Iris pigment epithelial cell (primary cell): Measurements from ENCODE around the gene KLK7.

Source experiments
- DNase-seq: peaks from one replicate; pipeline ENCODE4 v3.0.0-alpha.2; 2011; ENCODE audit warnings: low read depth

Gene KLK7

GRCh38 chr19:50983625-50984292 lies at the start of gene KLK7:
KLK7 (minus strand) TSS chr19:50983917; CDS start chr19:50982399, 1,518 bp downstream.
- no peak for DNase-seq

GRCh38 chr19:51031880-51032225 lies 48.1 kb upstream of the KLK7 start:
- no peak for DNase-seq

GRCh38 chr19:51031220-51031879 lies 47.6 kb upstream of the KLK7 start:
- no peak for DNase-seq

GRCh38 chr19:51030631-51031030 lies 46.9 kb upstream of the KLK7 start:
- DNase-seq, result no peak

GRCh38 chr19:51029718-51030117 lies 46.0 kb upstream of the KLK7 start:
- DNase-seq, result no peak

- no peak for DNase-seq
Observed at GRCh38 chr19:51027873-51028272, 44.2 kb upstream of the KLK7 start.

DNA sequence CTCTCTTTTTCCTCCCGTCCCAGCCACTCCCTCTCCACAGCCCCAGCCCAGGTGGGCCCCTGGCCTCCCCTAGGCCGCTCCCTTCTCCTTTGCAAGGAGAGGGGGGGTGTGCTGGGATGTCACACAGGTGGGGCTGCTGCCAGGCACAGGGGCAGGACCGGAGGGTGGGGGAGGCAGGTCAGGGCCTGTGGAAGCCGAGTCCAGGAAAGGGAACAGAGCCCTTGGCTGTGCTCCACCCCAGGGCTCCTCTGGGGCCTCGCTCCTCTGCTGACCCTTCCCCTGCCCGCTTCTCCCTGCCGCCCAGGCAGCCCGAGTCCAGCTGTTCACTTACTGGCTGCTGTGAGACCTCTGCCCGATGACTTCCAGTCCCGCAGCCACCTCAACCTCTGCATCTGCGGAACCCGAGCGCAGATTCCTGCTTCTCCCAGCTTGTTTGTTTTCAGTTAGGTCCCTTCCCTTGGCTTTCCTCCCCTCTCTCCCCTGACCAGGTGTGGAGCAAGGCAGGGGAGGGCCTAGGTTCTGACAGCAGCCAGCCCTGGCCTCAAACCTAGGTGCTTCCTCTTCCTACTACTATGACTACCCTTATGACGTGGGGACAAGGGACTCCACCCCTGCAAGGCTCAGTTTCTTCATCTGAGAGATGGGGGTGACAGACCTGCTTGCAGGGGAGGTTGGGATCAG lies 43.5 kb upstream of the KLK7 start:
- no peak for DNase-seq

DNA sequence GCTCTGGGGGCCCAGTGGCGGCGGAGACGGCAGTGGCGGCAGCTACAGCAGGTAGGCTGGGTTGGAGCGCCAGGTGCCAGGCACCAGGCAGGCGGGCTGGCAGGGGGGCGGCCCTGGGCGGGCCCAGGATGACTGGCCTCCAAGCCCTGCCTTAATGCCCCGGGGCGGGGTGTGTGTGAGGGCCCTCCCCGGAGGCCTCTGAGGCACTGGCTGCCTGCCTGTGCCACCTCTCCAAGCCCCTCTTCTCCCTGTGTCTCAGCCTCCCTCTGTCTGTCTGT lies 42.8 kb upstream of the KLK7 start, which contains the start of gene KLK11:
TSS of gene KLK11 (minus strand) at position 63 of the 278 bp plus-strand sequence. CDS start 985 bp downstream, outside the sequence.
- no peak for DNase-seq

DNA sequence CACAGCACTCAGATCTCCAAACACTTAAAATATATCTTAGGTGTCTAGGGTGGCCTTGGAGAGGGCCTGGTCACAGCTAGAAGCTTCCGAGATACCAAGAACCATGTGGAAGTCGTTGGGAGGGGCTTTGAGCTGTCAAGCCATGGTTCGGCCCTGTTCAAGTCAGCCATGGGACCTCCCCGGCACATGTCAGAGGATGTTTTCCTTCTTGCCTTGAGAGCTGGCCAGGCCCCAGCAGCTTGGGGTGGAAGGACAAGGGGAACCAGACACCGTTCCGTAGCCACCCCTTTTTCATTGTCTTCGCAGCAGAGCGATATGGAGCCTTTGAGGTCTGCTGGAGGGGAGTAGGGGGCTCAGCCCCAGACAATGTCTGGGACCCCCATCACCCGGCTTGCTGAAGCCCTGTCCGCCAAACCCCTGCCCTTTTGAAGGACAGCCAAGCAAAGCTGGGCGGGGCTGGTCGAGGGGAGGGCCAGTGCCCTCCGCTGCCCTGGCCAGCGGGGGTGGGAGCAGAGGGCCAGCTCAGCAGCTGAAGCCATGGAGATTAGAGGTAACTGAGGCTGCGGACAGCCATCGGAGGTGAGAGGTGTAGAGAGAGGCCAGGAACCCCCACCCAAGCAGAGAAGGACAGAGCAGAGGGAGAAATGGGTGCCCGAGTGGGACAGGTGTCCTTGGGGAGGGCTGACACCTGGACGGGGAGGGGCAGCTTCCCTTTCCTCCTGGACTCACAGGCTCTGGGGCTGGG lies 42.3 kb upstream of the KLK7 start:
- no peak for DNase-seq

DNA sequence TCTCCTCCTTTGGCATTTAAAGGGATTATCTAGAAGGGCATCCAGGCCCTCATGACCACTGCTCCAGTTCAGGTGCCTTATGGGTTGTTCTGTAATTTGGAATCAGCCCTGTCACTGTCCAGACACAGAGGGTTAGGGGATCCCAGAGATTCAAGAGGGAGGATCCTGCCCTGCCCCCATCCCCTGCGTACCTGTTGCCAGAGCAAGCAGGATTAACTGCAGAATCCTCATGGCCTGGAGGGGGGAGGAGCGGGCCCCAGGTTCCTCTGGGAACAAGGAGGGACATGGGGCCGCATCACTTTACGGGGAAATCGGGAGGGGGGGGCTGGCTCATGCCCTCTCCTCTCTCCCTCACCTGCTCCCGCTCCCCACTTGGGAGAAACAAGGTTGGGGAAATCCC lies 41.7 kb upstream of the KLK7 start:
- DNase-seq, result no peak

DNA sequence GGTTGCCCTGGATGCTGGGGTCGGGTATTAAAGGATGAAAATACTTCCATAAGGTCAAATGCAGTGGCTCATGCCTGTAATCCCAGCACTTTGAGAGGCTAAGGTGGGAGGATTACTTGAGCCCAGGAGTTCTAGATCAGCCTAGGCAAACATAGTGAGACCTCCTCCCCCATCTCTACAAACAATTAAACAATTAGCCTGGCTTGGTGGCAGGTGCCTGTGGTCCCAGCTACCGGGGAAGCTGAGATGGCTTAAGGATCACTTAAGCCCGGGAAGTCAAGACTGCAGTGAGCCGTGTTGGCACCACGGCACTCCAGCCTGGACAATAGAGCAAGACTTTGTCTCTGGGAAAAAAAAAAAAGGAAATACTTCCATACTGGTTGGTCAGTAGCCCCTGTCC lies 41.2 kb upstream of the KLK7 start:
- DNase-seq, result no peak

DNA sequence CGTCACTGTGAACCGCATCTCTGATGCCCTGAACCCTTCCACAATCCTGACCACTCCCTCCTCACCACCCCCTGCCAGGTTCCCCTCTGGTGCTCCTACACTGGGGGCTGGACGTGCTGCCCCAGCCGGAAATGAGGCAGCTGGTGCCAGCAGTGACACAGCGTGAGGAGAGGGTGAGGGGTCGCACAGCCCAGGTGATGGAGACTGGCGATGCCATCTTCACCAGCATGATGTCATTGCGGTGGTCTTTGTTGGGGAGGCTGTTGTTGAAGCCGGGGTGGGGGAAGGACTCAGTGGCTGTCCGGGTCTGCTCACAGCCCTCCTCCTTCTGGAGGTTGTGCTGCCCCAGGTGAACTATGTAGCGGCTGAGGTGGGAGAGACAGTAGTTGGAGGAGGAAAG lies 40.2 kb upstream of the KLK7 start:
- DNase-seq, result no peak

GRCh38 chr19:51022526-51022925 lies 38.8 kb upstream of the KLK7 start:
- no peak for DNase-seq

GRCh38 chr19:51020988-51021651 lies 37.4 kb upstream of the KLK7 start:
- peak; percentile 63 for DNase-seq

GRCh38 chr19:51019544-51019925 lies 35.8 kb upstream of the KLK7 start, which contains the start of gene KLK10:
KLK10 (minus strand) TSS chr19:51019709; CDS start chr19:51019130, 579 bp downstream.
- no peak for DNase-seq

DNA sequence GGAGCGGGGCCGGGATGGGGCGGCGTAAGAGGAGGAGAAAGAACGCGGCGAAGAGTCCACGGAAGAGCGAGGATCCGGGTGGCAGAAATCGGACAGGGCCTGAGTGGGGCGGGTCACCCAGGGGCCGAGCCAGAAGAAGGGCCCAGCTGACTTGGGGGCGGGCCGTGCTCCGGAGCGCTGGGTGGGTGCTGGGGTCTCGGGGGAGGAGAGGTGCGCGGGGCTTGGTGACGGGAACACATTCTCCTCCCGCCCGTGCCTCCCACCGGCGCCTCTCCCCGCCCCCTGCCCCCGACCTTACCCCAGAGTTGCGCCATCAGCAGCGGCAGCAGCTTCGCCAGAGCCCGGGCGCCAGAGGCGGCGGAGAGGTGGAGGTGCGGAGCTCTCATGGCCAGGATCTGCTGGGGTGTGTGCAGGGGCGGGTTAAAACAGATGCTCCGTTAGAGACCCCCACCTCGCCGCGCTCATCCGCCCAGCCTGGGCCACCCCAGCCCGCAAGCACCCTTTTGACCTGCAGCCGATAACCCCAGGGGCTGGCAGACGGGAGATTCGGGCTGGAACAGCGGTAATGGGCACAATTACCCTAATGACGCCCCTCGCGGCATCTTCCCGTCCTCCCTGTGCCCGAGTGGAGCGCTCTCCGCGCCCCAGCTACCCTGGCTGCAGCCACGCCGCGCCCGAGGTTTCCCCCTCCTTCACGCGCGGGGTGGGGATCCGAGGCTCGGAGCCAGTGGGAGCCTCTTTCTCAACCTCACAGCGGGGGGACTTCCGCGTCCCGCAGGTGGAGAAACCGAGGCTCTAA lies 35.2 kb upstream of the KLK7 start:
- DNase-seq, result peak; percentile 26

- peak; percentile 58 for DNase-seq
Observed at GRCh38 chr19:51016798-51017683, 33.3 kb upstream of the KLK7 start.

DNA sequence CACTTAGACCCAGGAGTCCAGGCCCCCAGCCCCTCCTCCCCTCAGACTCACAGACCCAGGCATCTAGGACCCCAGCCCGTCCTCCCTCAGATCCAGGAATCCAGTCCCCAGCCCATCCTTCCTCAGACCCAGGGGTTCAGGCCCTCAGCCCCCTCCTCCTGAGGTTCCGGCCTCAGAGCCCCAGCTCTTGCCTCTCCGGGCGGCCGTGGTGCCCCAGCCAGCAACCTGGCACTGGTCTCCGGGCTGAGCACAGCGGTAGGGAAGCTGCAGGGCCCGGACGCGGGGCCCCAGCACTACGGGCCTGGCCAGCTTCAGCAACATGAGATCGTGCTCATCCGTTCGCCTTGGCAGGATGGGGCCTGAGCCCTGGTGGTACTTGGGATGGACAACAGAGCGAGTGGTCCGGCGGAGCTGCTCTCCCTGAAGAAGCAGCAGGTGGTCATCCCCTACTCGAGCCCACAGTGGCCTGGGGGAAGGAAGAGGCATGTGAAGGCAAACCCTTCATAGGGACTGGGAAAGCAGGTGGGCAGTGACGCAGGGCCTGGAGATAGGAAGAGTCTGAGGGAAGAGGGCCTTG lies 32.1 kb upstream of the KLK7 start:
- DNase-seq, result no peak

DNA sequence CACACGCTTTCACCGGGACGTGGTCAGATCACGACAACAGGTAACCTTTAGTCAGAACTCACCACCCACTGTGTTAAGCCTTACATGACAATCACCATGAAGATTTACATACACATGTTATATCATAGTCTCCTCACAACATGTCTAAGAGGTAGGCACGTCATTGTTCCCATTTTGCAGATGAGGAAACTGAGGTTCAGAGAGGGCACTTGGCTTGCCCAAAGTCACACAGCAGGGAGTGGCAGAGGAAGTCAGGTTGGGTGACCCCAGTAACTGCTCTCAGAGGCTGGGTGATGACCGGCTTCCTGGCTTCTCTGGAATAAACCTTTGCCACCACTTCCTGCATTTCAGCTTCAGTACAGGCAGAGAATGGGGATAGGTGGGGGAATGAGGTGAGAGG lies 30.5 kb upstream of the KLK7 start:
- DNase-seq, result no peak

DNA sequence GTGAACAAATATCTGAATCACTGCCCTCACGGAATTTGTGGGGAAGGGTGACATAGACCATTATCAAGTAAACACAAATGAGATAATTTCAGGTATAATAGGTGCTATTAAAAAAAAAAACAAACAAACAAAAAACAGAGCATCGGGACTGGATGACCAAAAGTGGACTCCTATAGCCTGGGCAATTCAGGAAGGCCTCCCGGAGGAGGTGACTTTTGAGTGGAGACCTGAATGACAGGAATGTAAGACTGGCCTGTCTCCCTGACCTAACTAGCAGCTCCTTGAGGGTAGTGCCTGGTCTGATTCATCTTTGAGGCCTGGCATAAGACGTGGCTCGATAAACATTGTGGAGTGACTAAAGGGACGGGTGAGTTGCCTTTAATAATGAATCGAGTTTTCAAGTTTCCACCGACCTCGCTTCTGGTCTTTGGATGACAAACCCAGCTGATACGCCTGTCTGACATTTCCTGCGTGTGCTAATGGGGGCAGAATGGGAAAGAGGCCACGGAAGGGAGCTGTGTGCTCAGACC lies 29.0 kb upstream of the KLK7 start:
- no peak for DNase-seq
